HEK293 (cell line): ENCODE data around the gene RAB1B.

ENCODE experiments used
- KLF7 ChIP-seq: fragments of 450-650 bp; formaldehyde crosslinking; IDR thresholded peaks from 2 replicates; pipeline ENCODE4 v1.5.1; 2016; ENCODE audit warnings: missing biosample characterization, missing genetic modification characterization, borderline replicate concordance
- YY1 ChIP-seq: fragments of 450-650 bp; formaldehyde crosslinking; IDR thresholded peaks from 2 replicates; pipeline ENCODE4 v1.5.1; 2018; ENCODE audit warnings: missing biosample characterization, missing genetic modification characterization
- TF ChIP-seq, protein P1 (sequence below): fragments of 450-650 bp; formaldehyde crosslinking; conservative IDR thresholded peaks from 2 replicates; pipeline ENCODE4 v1.5.1; 2016; ENCODE audit warnings: low read depth, missing biosample characterization, missing genetic modification characterization
- TF ChIP-seq, protein P2 (sequence below): fragments of 450-650 bp; formaldehyde crosslinking; IDR thresholded peaks from 2 replicates; pipeline ENCODE4 v1.5.1; 2016; ENCODE audit warnings: missing biosample characterization, missing genetic modification characterization

DNA sequence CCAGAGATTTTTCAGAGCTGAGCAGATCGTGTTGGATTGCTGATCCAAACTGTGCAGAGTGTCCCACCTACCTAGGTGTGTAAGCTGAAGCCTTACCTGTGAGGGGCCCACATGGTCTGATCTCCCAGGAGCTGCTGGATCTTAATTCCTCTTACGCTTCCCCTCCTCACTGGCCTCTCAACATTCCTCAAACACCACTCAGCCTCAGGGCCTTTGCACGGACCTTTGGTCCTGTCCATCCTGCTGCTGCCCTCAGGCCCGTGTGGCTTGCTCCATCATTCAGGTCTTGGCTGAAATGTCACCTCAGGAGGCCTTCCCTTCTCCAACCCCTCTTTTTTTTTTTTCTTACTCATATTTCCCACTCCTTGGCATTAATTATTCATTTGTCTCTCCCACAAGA lies 21.1 kb upstream of the RAB1B start:
- no peak for TF ChIP-seq KLF7 (tag by site-specific recombination)
- TF ChIP-seq, protein P1, sequence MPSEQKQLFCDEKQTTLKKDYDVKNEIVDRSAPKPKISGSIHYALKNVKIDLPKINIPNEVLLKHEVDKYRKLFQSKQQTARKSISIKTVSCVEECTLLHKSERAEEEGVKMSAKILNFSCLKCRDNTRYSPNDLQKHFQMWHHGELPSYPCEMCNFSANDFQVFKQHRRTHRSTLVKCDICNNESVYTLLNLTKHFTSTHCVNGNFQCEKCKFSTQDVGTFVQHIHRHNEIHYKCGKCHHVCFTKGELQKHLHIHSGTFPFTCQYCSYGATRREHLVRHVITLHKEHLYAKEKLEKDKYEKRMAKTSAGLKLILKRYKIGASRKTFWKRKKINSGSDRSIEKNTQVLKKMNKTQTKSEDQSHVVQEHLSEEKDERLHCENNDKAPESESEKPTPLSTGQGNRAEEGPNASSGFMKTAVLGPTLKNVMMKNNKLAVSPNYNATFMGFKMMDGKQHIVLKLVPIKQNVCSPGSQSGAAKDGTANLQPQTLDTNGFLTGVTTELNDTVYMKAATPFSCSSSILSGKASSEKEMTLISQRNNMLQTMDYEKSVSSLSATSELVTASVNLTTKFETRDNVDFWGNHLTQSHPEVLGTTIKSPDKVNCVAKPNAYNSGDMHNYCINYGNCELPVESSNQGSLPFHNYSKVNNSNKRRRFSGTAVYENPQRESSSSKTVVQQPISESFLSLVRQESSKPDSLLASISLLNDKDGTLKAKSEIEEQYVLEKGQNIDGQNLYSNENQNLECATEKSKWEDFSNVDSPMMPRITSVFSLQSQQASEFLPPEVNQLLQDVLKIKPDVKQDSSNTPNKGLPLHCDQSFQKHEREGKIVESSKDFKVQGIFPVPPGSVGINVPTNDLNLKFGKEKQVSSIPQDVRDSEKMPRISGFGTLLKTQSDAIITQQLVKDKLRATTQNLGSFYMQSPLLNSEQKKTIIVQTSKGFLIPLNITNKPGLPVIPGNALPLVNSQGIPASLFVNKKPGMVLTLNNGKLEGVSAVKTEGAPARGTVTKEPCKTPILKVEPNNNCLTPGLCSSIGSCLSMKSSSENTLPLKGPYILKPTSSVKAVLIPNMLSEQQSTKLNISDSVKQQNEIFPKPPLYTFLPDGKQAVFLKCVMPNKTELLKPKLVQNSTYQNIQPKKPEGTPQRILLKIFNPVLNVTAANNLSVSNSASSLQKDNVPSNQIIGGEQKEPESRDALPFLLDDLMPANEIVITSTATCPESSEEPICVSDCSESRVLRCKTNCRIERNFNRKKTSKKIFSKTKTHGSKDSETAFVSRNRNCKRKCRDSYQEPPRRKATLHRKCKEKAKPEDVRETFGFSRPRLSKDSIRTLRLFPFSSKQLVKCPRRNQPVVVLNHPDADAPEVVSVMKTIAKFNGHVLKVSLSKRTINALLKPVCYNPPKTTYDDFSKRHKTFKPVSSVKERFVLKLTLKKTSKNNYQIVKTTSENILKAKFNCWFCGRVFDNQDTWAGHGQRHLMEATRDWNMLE: no peak
- TF ChIP-seq, protein P2, sequence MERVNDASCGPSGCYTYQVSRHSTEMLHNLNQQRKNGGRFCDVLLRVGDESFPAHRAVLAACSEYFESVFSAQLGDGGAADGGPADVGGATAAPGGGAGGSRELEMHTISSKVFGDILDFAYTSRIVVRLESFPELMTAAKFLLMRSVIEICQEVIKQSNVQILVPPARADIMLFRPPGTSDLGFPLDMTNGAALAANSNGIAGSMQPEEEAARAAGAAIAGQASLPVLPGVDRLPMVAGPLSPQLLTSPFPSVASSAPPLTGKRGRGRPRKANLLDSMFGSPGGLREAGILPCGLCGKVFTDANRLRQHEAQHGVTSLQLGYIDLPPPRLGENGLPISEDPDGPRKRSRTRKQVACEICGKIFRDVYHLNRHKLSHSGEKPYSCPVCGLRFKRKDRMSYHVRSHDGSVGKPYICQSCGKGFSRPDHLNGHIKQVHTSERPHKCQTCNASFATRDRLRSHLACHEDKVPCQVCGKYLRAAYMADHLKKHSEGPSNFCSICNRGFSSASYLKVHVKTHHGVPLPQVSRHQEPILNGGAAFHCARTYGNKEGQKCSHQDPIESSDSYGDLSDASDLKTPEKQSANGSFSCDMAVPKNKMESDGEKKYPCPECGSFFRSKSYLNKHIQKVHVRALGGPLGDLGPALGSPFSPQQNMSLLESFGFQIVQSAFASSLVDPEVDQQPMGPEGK (tag by site-specific recombination): no peak
- no peak for TF ChIP-seq YY1 (tag by site-specific recombination)
